BLaER1 treated with 17β-estradiol and CSF1 and Interleukin-3, amounts not matched to agents 10 nM and 100 nM (cell line): ENCODE data around the gene CFAP210.
A peak's percentile ranks its signal among the peaks of the same experiment; 100 is the strongest.
"Not testable (repeated sequence)": the region's sequence is repeated elsewhere in the genome, so short reads cannot be mapped to it uniquely, and the experiment has no call there.

Experiments used
- H3K27ac ChIP-seq, 11 experiments: shearing (Covaris generic); formaldehyde crosslinking; 2 replicates each; pipeline ENCODE4 v1.8.1; 2022
- H3K27me3 ChIP-seq, 11 experiments: shearing (Covaris generic); formaldehyde crosslinking; 2 replicates each; pipeline ENCODE4 v1.8.1; 2022
- H3K36me3 ChIP-seq, 11 experiments: shearing (Covaris generic); formaldehyde crosslinking; 2 replicates each; pipeline ENCODE4 v1.8.1; 2022
- H3K4me1 ChIP-seq, 10 experiments: shearing (Covaris generic); formaldehyde crosslinking; 2 replicates each; pipeline ENCODE4 v1.8.1; 2022
- H3K4me2 ChIP-seq, 11 experiments: shearing (Covaris generic); formaldehyde crosslinking; 2 replicates each; pipeline ENCODE4 v1.8.1; 2022
- H3K4me3 ChIP-seq, 10 experiments: shearing (Covaris generic); formaldehyde crosslinking; 2 replicates each; pipeline ENCODE4 v1.8.1; 2022
- H3K9ac ChIP-seq, 11 experiments: shearing (Covaris generic); formaldehyde crosslinking; 2 replicates each; pipeline ENCODE4 v1.8.1; 2022
- H3K9me3 ChIP-seq, 11 experiments: shearing (Covaris generic); formaldehyde crosslinking; replicated peaks in 1 of 11; 2 replicates each; pipeline ENCODE4 v1.8.1; 2022
- H4K20me1 ChIP-seq, 11 experiments: shearing (Covaris generic); formaldehyde crosslinking; 2 replicates each; pipeline ENCODE4 v1.8.1; 2022
- Cebpa-rat ChIP-seq, 11 experiments: shearing (Covaris generic); IDR thresholded peaks; 2 replicates each; pipeline ENCODE4 v1.8.1; 2022

Gene CFAP210

GRCh38 chr2:169707626-169708025, 13.4 kb upstream of the CFAP210 start:
- no peak overlapping the region for H3K4me2 ChIP-seq
- H3K27me3 ChIP-seq, result no peaks in the 10 kb centered on the region
- H3K9me3 ChIP-seq, result peaks cover 7 to 14% (median 13%) of the 10 kb centered on the region in 11 experiments; a peak in 19 of 22 replicates
- no peak overlapping the region for H3K9ac ChIP-seq
- TF ChIP-seq Cebpa-rat (IDR thresholded peaks at IDR 0.05), result no peak
- no peaks in the 10 kb centered on the region for H3K4me1 ChIP-seq
- H3K27ac ChIP-seq, result no peak overlapping the region
- no peaks in the 10 kb centered on the region for H4K20me1 ChIP-seq
- H3K36me3 ChIP-seq, result peaks cover 0 to 7% (median 0%) of the 10 kb centered on the region in 11 experiments; a peak in 5 of 22 replicates
- H3K4me3 ChIP-seq, result no peak overlapping the region

GRCh38 chr2:169705927-169706326, 11.7 kb upstream of the CFAP210 start:
- TF ChIP-seq Cebpa-rat (IDR thresholded peaks at IDR 0.05), result no peak
- no peaks in the 10 kb centered on the region for H3K9me3 ChIP-seq
- no peaks in the 10 kb centered on the region for H3K4me1 ChIP-seq
- H3K4me3 ChIP-seq, result no peak overlapping the region
- H3K36me3 ChIP-seq, result peaks cover 0 to 13% (median 0%) of the 10 kb centered on the region in 11 experiments; a peak in 4 of 22 replicates
- H3K4me2 ChIP-seq, result no peak overlapping the region
- H3K27ac ChIP-seq, result no peak overlapping the region
- H4K20me1 ChIP-seq, result no peaks in the 10 kb centered on the region
- no peaks in the 10 kb centered on the region for H3K27me3 ChIP-seq
- no peak overlapping the region for H3K9ac ChIP-seq

GRCh38 chr2:169704160-169704708, 10.0 kb upstream of the CFAP210 start:
- no peak for TF ChIP-seq Cebpa-rat (IDR thresholded peaks at IDR 0.05)
- Histone ChIP-seq H3K9ac (no peak overlapping the region), H3K27me3 (no peaks in the 10 kb centered on the region), H3K27ac (no peak overlapping the region), H4K20me1 (no peaks in the 10 kb centered on the region), H3K36me3 (peaks cover 0 to 13% (median 2%) of the 10 kb centered on the region in 11 experiments; a peak in 8 of 22 replicates), H3K9me3 (no peaks in the 10 kb centered on the region), H3K4me1 (no peaks in the 10 kb centered on the region), H3K4me2 (no peak overlapping the region), H3K4me3 (no peak overlapping the region)

- Histone ChIP-seq H3K4me2 (no peak overlapping the region), H3K9me3 (no peaks in the 10 kb centered on the region), H3K36me3 (peaks cover 0 to 13% (median 5%) of the 10 kb centered on the region in 11 experiments; a peak in 8 of 22 replicates), H3K9ac (no peak overlapping the region), H3K4me3 (no peak overlapping the region), H3K27me3 (no peaks in the 10 kb centered on the region), H4K20me1 (no peaks in the 10 kb centered on the region), H3K4me1 (no peaks in the 10 kb centered on the region), H3K27ac (no peak overlapping the region)
- TF ChIP-seq Cebpa-rat (IDR thresholded peaks at IDR 0.05), result no peak
Measured at GRCh38 chr2:169702996-169703395, 8.8 kb upstream of the CFAP210 start.

- not testable (repeated sequence) for H3K27me3 ChIP-seq, H3K27ac ChIP-seq, H4K20me1 ChIP-seq, H3K9me3 ChIP-seq, H3K4me2 ChIP-seq, H3K9ac ChIP-seq, H3K4me3 ChIP-seq
- Histone ChIP-seq H3K4me1 (peaks cover 7 to 12% (median 9%) of the 10 kb centered on the region in 10 experiments; a peak in 16 of 20 replicates), H3K36me3 (peaks cover 0 to 13% (median 5%) of the 10 kb centered on the region in 11 experiments; a peak in 8 of 22 replicates)
Measured at GRCh38 chr2:169699173-169699572, 5.0 kb upstream of the CFAP210 start.

- Histone ChIP-seq H3K27ac (no peak overlapping the region), H3K36me3 (peaks cover 0 to 9% (median 4%) of the 10 kb centered on the region in 11 experiments; a peak in 7 of 22 replicates), H3K27me3 (no peaks in the 10 kb centered on the region), H3K4me1 (peaks cover 13 to 20% (median 15%) of the 10 kb centered on the region in 10 experiments; a peak in 19 of 20 replicates), H3K4me2 (no peak overlapping the region), H3K9ac (no peak overlapping the region), H3K4me3 (no peak overlapping the region), H3K9me3 (peaks cover 0 to 6% (median 1%) of the 10 kb centered on the region in 11 experiments; a peak in 8 of 22 replicates), H4K20me1 (no peaks in the 10 kb centered on the region)
- no peak for TF ChIP-seq Cebpa-rat (IDR thresholded peaks at IDR 0.05)
Measured at GRCh38 chr2:169696381-169696780, 2.2 kb upstream of the CFAP210 start.

GRCh38 chr2:169694894-169695260, 672 bp upstream of the CFAP210 start:
- H4K20me1 ChIP-seq, result no peaks in the 10 kb centered on the region
- H3K36me3 ChIP-seq, result peaks cover 0 to 9% (median 4%) of the 10 kb centered on the region in 11 experiments; a peak in 6 of 22 replicates
- H3K4me1 ChIP-seq, result peaks cover 13 to 20% (median 15%) of the 10 kb centered on the region in 10 experiments; a peak in 19 of 20 replicates
- no peak for TF ChIP-seq Cebpa-rat (IDR thresholded peaks at IDR 0.05)
- peak overlapping the region; percentile 59 to 92 (median 77); a peak in 21 of 22 replicates for H3K27ac ChIP-seq
- H3K27me3 ChIP-seq, result no peaks in the 10 kb centered on the region
- peak overlapping the region; percentile 81 to 97 (median 90) for H3K4me2 ChIP-seq
- peaks cover 11 to 21% (median 16%) of the 10 kb centered on the region in 11 experiments; a peak in 20 of 22 replicates for H3K9me3 ChIP-seq
- H3K9ac ChIP-seq, result peak overlapping the region; percentile 75 to 94 (median 82)
- H3K4me3 ChIP-seq, result peak overlapping the region; percentile 60 to 88 (median 78)

- Histone ChIP-seq H3K9me3 (peaks cover 11 to 33% (median 30%) of the 10 kb centered on the region in 11 experiments; a peak in 20 of 22 replicates), H3K4me2 (peak overlapping the region in 10 of 11 experiments; percentile 81 to 97 (median 90); a peak in 16 of 22 replicates), H4K20me1 (no peaks in the 10 kb centered on the region), H3K4me3 (no peak overlapping the region), H3K27ac (peak overlapping the region in 3 of 11 experiments; percentile 69 to 92 (median 88); a peak in 3 of 22 replicates), H3K9ac (peak overlapping the region in 1 of 11 experiments; percentile 87; a peak in 1 of 22 replicates), H3K36me3 (no peaks in the 10 kb centered on the region), H3K27me3 (no peaks in the 10 kb centered on the region), H3K4me1 (peaks cover 13 to 20% (median 15%) of the 10 kb centered on the region in 10 experiments; a peak in 19 of 20 replicates)
- TF ChIP-seq Cebpa-rat (IDR thresholded peaks at IDR 0.05), result no peak
Measured at GRCh38 chr2:169693360-169693759, 845 bp downstream of the CFAP210 start.

GRCh38 chr2:169692718-169693117, 1.5 kb downstream of the CFAP210 start:
- H3K4me3 ChIP-seq, result no peak overlapping the region
- H4K20me1 ChIP-seq, result no peaks in the 10 kb centered on the region
- H3K4me1 ChIP-seq, result peaks cover 13 to 20% (median 15%) of the 10 kb centered on the region in 10 experiments; a peak in 19 of 20 replicates
- H3K27me3 ChIP-seq, result no peaks in the 10 kb centered on the region
- TF ChIP-seq Cebpa-rat (IDR thresholded peaks at IDR 0.05), result no peak
- H3K4me2 ChIP-seq, result no peak overlapping the region
- H3K9ac ChIP-seq, result no peak overlapping the region
- no peaks in the 10 kb centered on the region for H3K36me3 ChIP-seq
- no peak overlapping the region for H3K27ac ChIP-seq
- peaks cover 17 to 39% (median 37%) of the 10 kb centered on the region in 11 experiments; a peak in 21 of 22 replicates for H3K9me3 ChIP-seq
